Fibroblast of lung (primary cell): ENCODE measurements around the gene SRSF3. TPM values are rescaled to one million over a fixed set of nuclear protein-coding genes. Genes with fewer than 3 reads are reported as not detected.
A peak's percentile ranks its signal among the peaks of the same experiment; 100 is the strongest.

Source experiments
- DNase-seq, 2 donors: peaks; one replicate each; pipeline versions ENCODE4 v3.0.0 to v3.0.0-alpha.2; 2010; ENCODE audit warnings: low read depth in 2 of 2
- H2AFZ ChIP-seq: 2 replicates; pipeline ENCODE4 v1.5.1; 2012; ENCODE audit warnings: low read length, control low read depth, inconsistent platforms
- H3K27ac ChIP-seq: 2 replicates; pipeline ENCODE4 v1.5.1; 2011; ENCODE audit warnings: low read length, control low read depth; ENCODE audit not compliant: insufficient read depth
- H3K27me3 ChIP-seq: 2 replicates; pipeline ENCODE4 v1.5.1; 2011; ENCODE audit warnings: mild to moderate bottlenecking, low read length; ENCODE audit not compliant: control insufficient read depth, insufficient read depth
- H3K36me3 ChIP-seq: 2 replicates; pipeline ENCODE4 v1.5.1; 2011; ENCODE audit warnings: low read length; ENCODE audit not compliant: control insufficient read depth, insufficient read depth
- H3K4me1 ChIP-seq: 2 replicates; pipeline ENCODE4 v1.5.1; 2011; ENCODE audit warnings: low read length; ENCODE audit not compliant: control insufficient read depth, insufficient read depth; ENCODE audit errors: extremely low read depth
- H3K4me2 ChIP-seq: 2 replicates; pipeline ENCODE4 v1.5.1; 2011; ENCODE audit warnings: low read length, control low read depth; ENCODE audit not compliant: insufficient read depth; ENCODE audit errors: extremely low read depth
- H3K4me3 ChIP-seq, 4 experiments: fragments of 200-600 bp in 1 of 4; sonication (generic) in 1 of 4; replicated peaks in 1 of 4; 2 replicates each; pipeline ENCODE4 v1.5.1; 2011 to 2016; ENCODE audit warnings: low read length in 4 of 4, low read depth in 3 of 4, mild to moderate bottlenecking in 3 of 4, control low read depth in 2 of 4, inconsistent platforms in 1 of 4, mixed read lengths in 1 of 4; ENCODE audit not compliant: insufficient read depth in 1 of 4; ENCODE audit errors: control extremely low read depth in 1 of 4
- H3K79me2 ChIP-seq: 2 replicates; pipeline ENCODE4 v1.5.1; 2012; ENCODE audit warnings: mild to moderate bottlenecking, low read length, inconsistent platforms; ENCODE audit not compliant: control insufficient read depth, insufficient read depth
- H3K9ac ChIP-seq: 2 replicates; pipeline ENCODE4 v1.5.1; 2011; ENCODE audit warnings: mild to moderate bottlenecking, low read length, control low read depth; ENCODE audit not compliant: insufficient read depth
- H3K9me3 ChIP-seq: 2 replicates; pipeline ENCODE4 v1.5.1; 2012; ENCODE audit warnings: low read depth, low read length; ENCODE audit not compliant: control insufficient read depth, insufficient read depth
- H4K20me1 ChIP-seq: 2 replicates; pipeline ENCODE4 v1.5.1; 2011; ENCODE audit warnings: low read length; ENCODE audit not compliant: control insufficient read depth, insufficient read depth; ENCODE audit errors: extremely low read depth
- EZH2 ChIP-seq: IDR thresholded peaks from 2 replicates; pipeline ENCODE4 v1.5.1; 2012; ENCODE audit warnings: low read length, control low read depth, mild to moderate bottlenecking; ENCODE audit errors: missing control alignments
- polyA plus RNA-seq, 2 donors: library from polyadenylated mRNA; depleted of rRNA in 1 of 2; stranded (reverse) in 1 of 2; unstranded in 1 of 2; fragments of >200 nt; gene quantifications; 2 replicates each; pipeline ENCODE4 v1.2.1, GENCODE V29; 2011 to 2012; ENCODE audit warnings: missing spikeins in 1 of 2
- total RNA-seq: library from RNA; depleted of rRNA; stranded (reverse); fragments of >200 nt; gene quantifications from 2 replicates; pipeline ENCODE4 v1.2.1, GENCODE V29; 2014
- TF ChIP-seq, protein P1 (sequence below), 2 donors: IDR thresholded peaks in 1 of 2; conservative IDR thresholded peaks in 1 of 2; 1 replicate in 1 of 2; 2 replicates in 1 of 2; pipeline ENCODE4 v1.5.1; 2011 to 2012; ENCODE audit warnings: low read length in 2 of 2, control low read depth in 1 of 2, inconsistent platforms in 1 of 2, low read depth in 1 of 2, mild to moderate bottlenecking in 1 of 2

Gene SRSF3
- total and polyA plus RNA-seq, 2 donors (not counting 1 experiment from before 2014, with no cell fraction given) = 191 to 435 TPM

DNA sequence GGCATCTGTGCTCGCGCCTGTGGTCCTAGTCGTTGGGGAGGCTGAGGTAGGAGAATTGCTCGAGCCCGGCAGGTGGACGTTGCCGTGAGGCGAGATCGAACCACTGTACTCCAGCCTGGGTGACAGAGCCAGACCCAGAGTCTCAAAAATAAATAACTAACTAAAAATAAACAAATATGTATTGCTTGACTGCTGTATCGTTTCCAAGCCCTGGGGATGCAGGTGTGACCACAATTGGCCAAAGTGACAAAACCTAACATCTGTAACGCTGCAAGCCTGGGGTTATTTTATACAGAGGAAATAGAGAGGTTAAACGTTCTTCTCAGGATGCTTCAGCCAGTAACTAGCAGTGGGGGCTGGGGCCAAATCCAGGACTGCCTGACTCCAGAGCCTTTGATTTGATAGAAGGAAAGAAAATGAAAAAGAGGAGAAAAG lies 1.9 kb upstream of the SRSF3 start:
- TF ChIP-seq, protein P1, sequence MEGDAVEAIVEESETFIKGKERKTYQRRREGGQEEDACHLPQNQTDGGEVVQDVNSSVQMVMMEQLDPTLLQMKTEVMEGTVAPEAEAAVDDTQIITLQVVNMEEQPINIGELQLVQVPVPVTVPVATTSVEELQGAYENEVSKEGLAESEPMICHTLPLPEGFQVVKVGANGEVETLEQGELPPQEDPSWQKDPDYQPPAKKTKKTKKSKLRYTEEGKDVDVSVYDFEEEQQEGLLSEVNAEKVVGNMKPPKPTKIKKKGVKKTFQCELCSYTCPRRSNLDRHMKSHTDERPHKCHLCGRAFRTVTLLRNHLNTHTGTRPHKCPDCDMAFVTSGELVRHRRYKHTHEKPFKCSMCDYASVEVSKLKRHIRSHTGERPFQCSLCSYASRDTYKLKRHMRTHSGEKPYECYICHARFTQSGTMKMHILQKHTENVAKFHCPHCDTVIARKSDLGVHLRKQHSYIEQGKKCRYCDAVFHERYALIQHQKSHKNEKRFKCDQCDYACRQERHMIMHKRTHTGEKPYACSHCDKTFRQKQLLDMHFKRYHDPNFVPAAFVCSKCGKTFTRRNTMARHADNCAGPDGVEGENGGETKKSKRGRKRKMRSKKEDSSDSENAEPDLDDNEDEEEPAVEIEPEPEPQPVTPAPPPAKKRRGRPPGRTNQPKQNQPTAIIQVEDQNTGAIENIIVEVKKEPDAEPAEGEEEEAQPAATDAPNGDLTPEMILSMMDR (conservative IDR thresholded peaks at IDR 0.05 in 1 of 2, IDR thresholded peaks at IDR 0.05 in 1 of 2; ENCODE audit: low read depth in 1 of 2, low read length in 2 of 2) = no peak
- no peak for TF ChIP-seq EZH2

DNA sequence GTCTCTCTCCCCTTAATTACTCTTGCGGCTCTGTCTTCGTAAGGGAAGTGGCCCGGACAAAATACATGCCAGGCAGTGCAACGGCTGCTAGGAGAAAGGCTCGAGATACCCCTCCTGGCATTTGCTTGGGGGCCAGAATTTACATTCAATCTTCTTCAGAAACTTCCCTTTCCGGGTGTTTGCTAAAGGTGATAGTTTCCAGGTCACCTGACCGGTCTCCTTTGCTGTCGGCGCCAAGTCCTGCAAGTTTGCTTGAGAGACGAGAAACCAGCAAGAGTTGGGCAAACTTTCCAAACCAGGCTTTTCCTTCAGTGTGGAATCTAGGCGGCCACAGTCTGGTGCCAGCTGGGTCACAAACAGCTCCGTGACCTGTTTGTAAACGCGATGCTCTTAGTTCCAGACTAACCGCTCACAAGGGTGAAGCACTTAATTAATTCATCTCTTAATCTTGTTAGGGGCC lies 563 bp upstream of the SRSF3 start:
- Histone ChIP-seq H3K27ac (peak overlapping the region; percentile 93), H3K4me1 (peaks cover 9% of the 10 kb centered on the region), H4K20me1 (peaks cover 14% of the 10 kb centered on the region), H3K36me3 (peaks cover 9% of the 10 kb centered on the region), H3K4me2 (peak overlapping the region; percentile 83), H3K79me2 (peaks cover 44% of the 10 kb centered on the region), H3K4me3 (peak overlapping the region; percentile 38 to 53 (median 50)), H3K9ac (peak overlapping the region; percentile 60), H3K27me3 (no peaks in the 10 kb centered on the region), H2AFZ (peak overlapping the region; percentile 87), H3K9me3 (no peaks in the 10 kb centered on the region)
- TF ChIP-seq EZH2 = no peak
- TF ChIP-seq, protein P1 (conservative IDR thresholded peaks at IDR 0.05 in 1 of 2, IDR thresholded peaks at IDR 0.05 in 1 of 2; ENCODE audit: low read depth in 1 of 2, low read length in 2 of 2) = no peak
- DNase-seq = peak in 1 of 2 donors; percentile 65

More for the DNA sequence above, 1.9 kb upstream of the SRSF3 start:
- no peak for DNase-seq
- H3K4me2 ChIP-seq = no peak overlapping the region
- H3K36me3 ChIP-seq = peaks cover 4% of the 10 kb centered on the region
- no peaks in the 10 kb centered on the region for H3K9me3 ChIP-seq
- H3K27ac ChIP-seq = no peak overlapping the region
- H4K20me1 ChIP-seq = peaks cover 3% of the 10 kb centered on the region
- H3K4me3 ChIP-seq = no peak overlapping the region
- peaks cover 30% of the 10 kb centered on the region for H3K79me2 ChIP-seq
- peaks cover 9% of the 10 kb centered on the region for H3K4me1 ChIP-seq
- H3K27me3 ChIP-seq = no peaks in the 10 kb centered on the region
- H3K9ac ChIP-seq = no peak overlapping the region
- H2AFZ ChIP-seq = no peak overlapping the region

DNA sequence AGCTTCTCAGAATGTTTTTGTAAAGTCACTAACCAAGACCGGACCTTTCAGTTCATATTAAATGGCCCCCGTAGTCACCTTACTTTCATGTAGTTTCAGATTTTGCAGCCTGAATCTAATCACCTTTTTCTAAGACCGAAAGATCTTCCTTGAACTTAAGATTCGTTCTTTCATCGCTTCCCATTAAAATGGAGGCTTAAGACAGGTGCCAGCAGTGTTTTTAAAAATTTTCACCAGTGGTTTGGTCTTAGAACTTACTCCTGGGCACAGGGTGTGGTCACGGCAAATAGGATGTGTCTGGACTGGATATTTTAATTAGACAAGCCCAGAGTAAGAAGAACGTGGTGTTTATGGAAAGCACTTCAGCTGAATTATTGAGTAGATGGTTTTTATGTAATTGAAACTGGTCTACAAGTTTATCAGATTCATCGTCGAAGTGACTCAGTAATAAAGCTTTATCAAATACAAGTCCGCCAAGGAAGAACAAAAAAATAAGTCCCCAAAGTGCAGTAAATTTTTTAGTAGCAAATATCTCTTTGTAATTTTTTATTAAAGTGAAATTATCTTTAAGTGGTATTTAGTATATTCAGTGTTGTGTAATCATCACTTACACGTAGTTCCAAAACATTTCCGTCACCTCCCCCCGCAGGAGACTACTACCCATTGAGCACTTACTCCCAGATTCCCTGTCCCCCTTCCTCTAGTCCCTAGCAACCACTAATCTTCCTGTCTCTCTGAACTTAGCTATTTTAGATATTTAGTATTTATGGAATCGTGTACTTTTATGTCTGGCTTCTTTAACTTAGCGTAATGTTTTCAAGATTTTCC lies 868 bp downstream of the SRSF3 start:
- Histone ChIP-seq H3K9ac (peak overlapping the region; percentile 83), H3K4me3 (peak overlapping the region; percentile 80 to 99 (median 86)), H3K36me3 (peaks cover 21% of the 10 kb centered on the region), H3K4me1 (peaks cover 20% of the 10 kb centered on the region), H2AFZ (no peak overlapping the region), H3K4me2 (peak overlapping the region; percentile 32), H3K27ac (peak overlapping the region; percentile 93), H4K20me1 (peaks cover 22% of the 10 kb centered on the region), H3K27me3 (no peaks in the 10 kb centered on the region), H3K9me3 (no peaks in the 10 kb centered on the region), H3K79me2 (peaks cover 58% of the 10 kb centered on the region)
- TF ChIP-seq EZH2 = no peak
- TF ChIP-seq, protein P1 (conservative IDR thresholded peaks at IDR 0.05 in 1 of 2, IDR thresholded peaks at IDR 0.05 in 1 of 2; ENCODE audit: low read depth in 1 of 2, low read length in 2 of 2) = no peak
- peak; percentile 54 to 74 for DNase-seq
